ENCODE data around the gene MRPL4.

The MRPL4 gene

DNA sequence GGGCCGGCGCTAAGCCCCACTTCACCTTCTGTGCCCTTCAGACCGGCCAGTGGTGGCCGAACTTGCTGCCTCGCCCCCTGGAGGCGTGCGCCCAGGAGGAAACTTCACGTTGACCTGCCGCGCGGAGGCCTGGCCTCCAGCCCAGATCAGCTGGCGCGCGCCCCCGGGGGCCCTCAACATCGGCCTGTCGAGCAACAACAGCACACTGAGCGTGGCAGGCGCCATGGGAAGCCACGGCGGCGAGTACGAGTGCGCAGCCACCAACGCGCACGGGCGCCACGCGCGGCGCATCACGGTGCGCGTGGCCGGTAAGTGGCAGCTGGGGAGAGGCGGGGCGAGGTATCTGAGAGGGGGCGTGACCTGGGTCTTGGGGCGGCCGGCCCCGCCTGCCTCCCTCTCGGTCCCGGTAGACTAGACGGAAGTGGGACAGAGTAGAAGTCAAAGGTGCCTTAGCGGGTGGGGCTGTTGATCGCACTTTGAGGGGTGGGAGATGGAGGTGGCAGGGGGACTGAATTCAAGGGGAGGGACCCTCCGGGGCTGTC, 43.4 kb downstream of the MRPL4 start:
- peak; percentile 40 for DNase-seq
- peaks cover 39% of the 10 kb centered on the region for H3K27me3 ChIP-seq (ENCODE audit: insufficient read depth, low read length, poor library complexity)
- no peaks in the 10 kb centered on the region for H3K79me1 ChIP-seq (ENCODE audit: low read length)
- no peak overlapping the region for H2BK5ac ChIP-seq (ENCODE audit: low read length)
- H2AK5ac ChIP-seq (ENCODE audit: low read length) = no peak overlapping the region
- H3K27ac ChIP-seq (ENCODE audit: low read depth, low read length) = no peak overlapping the region
- no peak overlapping the region for H2BK120ac ChIP-seq (ENCODE audit: low read depth, low read length)
- peak overlapping the region; percentile 34 for H3K56ac ChIP-seq (ENCODE audit: low read length)
- H3K18ac ChIP-seq (ENCODE audit: low read length) = no peak overlapping the region
- H3K79me2 ChIP-seq (ENCODE audit: control insufficient read depth, insufficient read depth, low read length) = no peaks in the 10 kb centered on the region
- H3K4me3 ChIP-seq (ENCODE audit: low read length) = no peak overlapping the region
- no peak overlapping the region for H3K4ac ChIP-seq (ENCODE audit: low read depth, low read length)
- no peak overlapping the region for H3K23ac ChIP-seq (ENCODE audit: low read length)
- no peak overlapping the region for H4K5ac ChIP-seq (ENCODE audit: low read length)
- H3K4me1 ChIP-seq (ENCODE audit: control insufficient read depth, low read depth, low read length) = peaks cover 3% of the 10 kb centered on the region
- no peak overlapping the region for H2BK15ac ChIP-seq (replicated peaks; ENCODE audit: low read depth)
- peak overlapping the region; percentile 68 for H3K4me2 ChIP-seq (ENCODE audit: low read length)
- H4K8ac ChIP-seq (ENCODE audit: low read depth, low read length) = no peak overlapping the region
- H3K36me3 ChIP-seq (ENCODE audit: control insufficient read depth, insufficient read depth, low read length) = no peaks in the 10 kb centered on the region
- WGBS (ENCODE audit: extremely low coverage, insufficient coverage, low lambda C conversion rate) = no CpG with 5 or more reads among the region's 48 CpGs
- no peak overlapping the region for H3K9ac ChIP-seq (ENCODE audit: low read length)

GRCh38 chr19:10295847-10296591, 44.0 kb downstream of the MRPL4 start:
- Histone ChIP-seq H3K4me1 (ENCODE audit: control insufficient read depth, low read depth, low read length) (no peaks in the 10 kb centered on the region), H4K5ac (ENCODE audit: low read length) (no peak overlapping the region), H3K18ac (ENCODE audit: low read length) (no peak overlapping the region), H3K4me3 (ENCODE audit: low read length) (peak overlapping the region; percentile 3), H3K9ac (ENCODE audit: low read length) (peak overlapping the region; percentile 41), H3K23ac (ENCODE audit: low read length) (no peak overlapping the region), H2BK120ac (ENCODE audit: low read depth, low read length) (no peak overlapping the region), H3K27me3 (ENCODE audit: insufficient read depth, low read length, poor library complexity) (peaks cover 33% of the 10 kb centered on the region), H2AK5ac (ENCODE audit: low read length) (no peak overlapping the region), H3K36me3 (ENCODE audit: control insufficient read depth, insufficient read depth, low read length) (no peaks in the 10 kb centered on the region), H3K56ac (ENCODE audit: low read length) (peak overlapping the region; percentile 73), H3K79me1 (ENCODE audit: low read length) (no peaks in the 10 kb centered on the region), H4K8ac (ENCODE audit: low read depth, low read length) (no peak overlapping the region), H3K4ac (ENCODE audit: low read depth, low read length) (no peak overlapping the region), H3K4me2 (ENCODE audit: low read length) (peak overlapping the region; percentile 68), H3K27ac (ENCODE audit: low read depth, low read length) (no peak overlapping the region), H3K79me2 (ENCODE audit: control insufficient read depth, insufficient read depth, low read length) (no peaks in the 10 kb centered on the region), H2BK5ac (ENCODE audit: low read length) (no peak overlapping the region), H2BK15ac (replicated peaks; ENCODE audit: low read depth) (no peak overlapping the region)
- DNase-seq = peak; percentile 37
- WGBS (ENCODE audit: extremely low coverage, insufficient coverage, low lambda C conversion rate) = no CpG with 5 or more reads among the region's 58 CpGs

GRCh38 chr19:10299545-10300458, 47.8 kb downstream of the MRPL4 start:
- Histone ChIP-seq H3K4me3 (ENCODE audit: low read length) (no peak overlapping the region), H3K4me2 (ENCODE audit: low read length) (no peak overlapping the region), H4K5ac (ENCODE audit: low read length) (no peak overlapping the region), H3K27me3 (ENCODE audit: insufficient read depth, low read length, poor library complexity) (peaks cover 10% of the 10 kb centered on the region), H3K23ac (ENCODE audit: low read length) (no peak overlapping the region), H2BK120ac (ENCODE audit: low read depth, low read length) (no peak overlapping the region), H2AK5ac (ENCODE audit: low read length) (no peak overlapping the region), H3K36me3 (ENCODE audit: control insufficient read depth, insufficient read depth, low read length) (no peaks in the 10 kb centered on the region), H3K27ac (ENCODE audit: low read depth, low read length) (no peak overlapping the region), H2BK15ac (replicated peaks; ENCODE audit: low read depth) (no peak overlapping the region), H4K8ac (ENCODE audit: low read depth, low read length) (no peak overlapping the region), H3K56ac (ENCODE audit: low read length) (no peak overlapping the region), H3K79me2 (ENCODE audit: control insufficient read depth, insufficient read depth, low read length) (no peaks in the 10 kb centered on the region), H2BK5ac (ENCODE audit: low read length) (no peak overlapping the region), H3K4ac (ENCODE audit: low read depth, low read length) (no peak overlapping the region), H3K9ac (ENCODE audit: low read length) (no peak overlapping the region), H3K18ac (ENCODE audit: low read length) (no peak overlapping the region), H3K79me1 (ENCODE audit: low read length) (no peaks in the 10 kb centered on the region), H3K4me1 (ENCODE audit: control insufficient read depth, low read depth, low read length) (no peaks in the 10 kb centered on the region)
- DNase-seq = no peak
- no CpG with 5 or more reads among the region's 14 CpGs for WGBS (ENCODE audit: extremely low coverage, insufficient coverage, low lambda C conversion rate)

- Histone ChIP-seq H2BK5ac (ENCODE audit: low read length) (no peak overlapping the region), H2AK5ac (ENCODE audit: low read length) (no peak overlapping the region), H3K9ac (ENCODE audit: low read length) (no peak overlapping the region), H3K79me2 (ENCODE audit: control insufficient read depth, insufficient read depth, low read length) (no peaks in the 10 kb centered on the region), H2BK15ac (replicated peaks; ENCODE audit: low read depth) (no peak overlapping the region), H3K4me3 (ENCODE audit: low read length) (no peak overlapping the region), H3K4me2 (ENCODE audit: low read length) (no peak overlapping the region), H4K5ac (ENCODE audit: low read length) (no peak overlapping the region), H3K56ac (ENCODE audit: low read length) (no peak overlapping the region), H3K23ac (ENCODE audit: low read length) (no peak overlapping the region), H3K18ac (ENCODE audit: low read length) (no peak overlapping the region), H3K4me1 (ENCODE audit: control insufficient read depth, low read depth, low read length) (no peaks in the 10 kb centered on the region), H3K4ac (ENCODE audit: low read depth, low read length) (no peak overlapping the region), H3K36me3 (ENCODE audit: control insufficient read depth, insufficient read depth, low read length) (no peaks in the 10 kb centered on the region), H3K27ac (ENCODE audit: low read depth, low read length) (no peak overlapping the region), H3K27me3 (ENCODE audit: insufficient read depth, low read length, poor library complexity) (no peaks in the 10 kb centered on the region), H2BK120ac (ENCODE audit: low read depth, low read length) (no peak overlapping the region), H4K8ac (ENCODE audit: low read depth, low read length) (no peak overlapping the region), H3K79me1 (ENCODE audit: low read length) (no peaks in the 10 kb centered on the region)
- DNase-seq = no peak
- WGBS (ENCODE audit: extremely low coverage, insufficient coverage, low lambda C conversion rate) = no CpG with 5 or more reads among the region's 17 CpGs
Measured at GRCh38 chr19:10305139-10305806, 53.3 kb downstream of the MRPL4 start.

DNA sequence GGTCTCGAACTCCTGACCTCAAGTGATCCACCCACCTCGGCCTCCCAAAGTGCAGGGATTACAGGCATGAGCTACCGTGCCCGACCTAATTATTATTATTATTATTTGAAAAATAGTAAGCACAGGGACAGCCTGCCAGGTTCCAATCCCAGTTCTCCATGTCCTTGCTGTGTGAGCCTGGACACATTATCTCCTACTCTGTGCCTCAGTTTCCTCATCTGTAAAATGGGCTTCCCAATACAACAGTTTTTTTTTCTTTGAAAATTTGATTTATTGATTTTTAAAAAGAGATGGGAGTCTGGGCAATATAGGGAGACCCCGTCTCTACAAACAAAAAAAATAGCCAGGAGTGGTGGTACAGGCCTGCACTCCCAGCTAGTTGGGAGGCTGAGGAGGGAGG, 54.3 kb downstream of the MRPL4 start:
- Histone ChIP-seq H3K4me3 (ENCODE audit: low read length) (no peak overlapping the region), H3K79me1 (ENCODE audit: low read length) (no peaks in the 10 kb centered on the region), H2BK15ac (replicated peaks; ENCODE audit: low read depth) (no peak overlapping the region), H2BK5ac (ENCODE audit: low read length) (no peak overlapping the region), H3K23ac (ENCODE audit: low read length) (no peak overlapping the region), H3K56ac (ENCODE audit: low read length) (no peak overlapping the region), H3K36me3 (ENCODE audit: control insufficient read depth, insufficient read depth, low read length) (no peaks in the 10 kb centered on the region), H2AK5ac (ENCODE audit: low read length) (no peak overlapping the region), H3K79me2 (ENCODE audit: control insufficient read depth, insufficient read depth, low read length) (no peaks in the 10 kb centered on the region), H4K5ac (ENCODE audit: low read length) (no peak overlapping the region), H3K27ac (ENCODE audit: low read depth, low read length) (no peak overlapping the region), H3K9ac (ENCODE audit: low read length) (no peak overlapping the region), H4K8ac (ENCODE audit: low read depth, low read length) (no peak overlapping the region), H3K4me1 (ENCODE audit: control insufficient read depth, low read depth, low read length) (no peaks in the 10 kb centered on the region), H3K27me3 (ENCODE audit: insufficient read depth, low read length, poor library complexity) (no peaks in the 10 kb centered on the region), H2BK120ac (ENCODE audit: low read depth, low read length) (no peak overlapping the region), H3K18ac (ENCODE audit: low read length) (no peak overlapping the region), H3K4me2 (ENCODE audit: low read length) (no peak overlapping the region), H3K4ac (ENCODE audit: low read depth, low read length) (no peak overlapping the region)
- no peak for DNase-seq
- no CpG with 5 or more reads among the region's 5 CpGs for WGBS (ENCODE audit: extremely low coverage, insufficient coverage, low lambda C conversion rate)
